Mononuclear cell (primary cell): Measurements from ENCODE around the gene SLC45A2. TPM values are rescaled to one million over a fixed set of nuclear protein-coding genes. Genes with fewer than 3 reads are reported as not detected.
"Not testable (repeated sequence)": the region's sequence is repeated elsewhere in the genome, so short reads cannot be mapped to it uniquely, and the experiment has no call there.

Experiments
- H3K27me3 ChIP-seq: 2 replicates; pipeline ENCODE4 v1.6.0; 2011; ENCODE audit warnings: low read length, control low read depth; ENCODE audit not compliant: insufficient read depth
- H3K4me1 ChIP-seq: 2 replicates; pipeline ENCODE4 v1.5.1; 2011; ENCODE audit warnings: mild to moderate bottlenecking, low read length, control low read depth; ENCODE audit not compliant: insufficient read depth
- H3K4me3 ChIP-seq: 2 replicates; pipeline ENCODE4 v1.5.1; 2011; ENCODE audit warnings: mild to moderate bottlenecking, low read length, moderate library complexity
- H3K9me3 ChIP-seq: 2 replicates; pipeline ENCODE4 v1.5.1; 2011; ENCODE audit warnings: low read depth, mild to moderate bottlenecking, control low read depth, low read length
- total RNA-seq: library from RNA; depleted of rRNA; stranded (reverse); fragments of >200 nt; gene quantifications from one replicate; pipeline ENCODE4 v1.2.3, GENCODE V29; 2012

Gene SLC45A2
- total RNA-seq, 1 donor, result under 0.01 TPM

- peaks cover 5% of the 10 kb centered on the region for H3K27me3 ChIP-seq
- H3K4me3 ChIP-seq, result no peak overlapping the region
- no peaks in the 10 kb centered on the region for H3K4me1 ChIP-seq
- no peaks in the 10 kb centered on the region for H3K9me3 ChIP-seq
Observed at GRCh38 chr5:33958176-33958575, 26.3 kb downstream of the SLC45A2 start.

- no peaks in the 10 kb centered on the region for H3K4me1 ChIP-seq
- peaks cover 5% of the 10 kb centered on the region for H3K27me3 ChIP-seq
- H3K4me3 ChIP-seq, result no peak overlapping the region
- no peaks in the 10 kb centered on the region for H3K9me3 ChIP-seq
Observed at GRCh38 chr5:33957577-33958150, 26.8 kb downstream of the SLC45A2 start.

DNA sequence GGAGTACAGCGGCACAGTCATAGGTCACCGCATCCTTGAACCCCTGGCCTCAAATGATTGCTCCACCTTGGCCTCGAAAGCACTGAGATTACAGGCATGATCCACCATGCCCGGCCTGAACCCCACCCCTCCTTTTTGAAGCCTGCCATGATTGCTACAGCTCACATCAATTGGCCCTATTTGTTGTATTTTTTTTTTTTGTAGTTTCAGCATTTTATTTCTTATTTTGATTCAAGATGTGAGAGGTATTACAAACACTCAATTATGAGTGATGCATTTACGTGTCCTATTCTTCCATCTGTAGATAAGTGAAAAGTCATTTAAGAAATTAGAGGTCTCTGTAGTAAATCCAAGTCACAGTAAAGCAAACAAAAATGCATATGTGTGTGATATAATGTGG, 32.3 kb downstream of the SLC45A2 start:
- not testable (repeated sequence) for H3K9me3 ChIP-seq, H3K4me1 ChIP-seq, H3K4me3 ChIP-seq, H3K27me3 ChIP-seq

- no peak overlapping the region for H3K4me3 ChIP-seq
Observed at GRCh38 chr5:33944543-33945132, 39.9 kb downstream of the SLC45A2 start.

DNA sequence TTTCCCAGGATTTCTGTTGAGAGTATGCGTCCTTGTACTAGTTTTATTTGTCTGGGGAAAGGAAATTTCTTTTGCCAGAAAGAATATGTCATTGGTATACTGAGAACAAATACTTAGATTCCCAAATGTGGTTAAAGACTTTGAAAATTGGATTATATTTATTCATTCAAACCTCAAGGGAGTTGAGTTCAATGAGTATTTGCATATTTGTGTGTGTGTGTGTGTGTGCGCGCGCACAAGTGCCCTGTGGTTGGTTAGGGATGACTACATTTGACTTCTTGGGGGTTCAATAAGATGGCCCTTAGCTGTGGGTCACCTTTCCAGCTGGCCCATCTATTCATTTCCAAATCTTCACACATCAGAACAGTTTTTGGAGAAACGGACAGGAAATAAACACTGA, 43.4 kb downstream of the SLC45A2 start:
- Histone ChIP-seq H3K4me1 (no peaks in the 10 kb centered on the region), H3K27me3 (peaks cover 35% of the 10 kb centered on the region), H3K9me3 (no peaks in the 10 kb centered on the region), H3K4me3 (no peak overlapping the region)

More at GRCh38 chr5:33944543-33945132, 39.9 kb downstream of the SLC45A2 start:
- H3K9me3 ChIP-seq, result no peaks in the 10 kb centered on the region
- H3K27me3 ChIP-seq, result peaks cover 6% of the 10 kb centered on the region
- H3K4me1 ChIP-seq, result no peaks in the 10 kb centered on the region

- H3K27me3 ChIP-seq, result peaks cover 47% of the 10 kb centered on the region
- no peak overlapping the region for H3K4me3 ChIP-seq
- H3K9me3 ChIP-seq, result no peaks in the 10 kb centered on the region
- no peaks in the 10 kb centered on the region for H3K4me1 ChIP-seq
Observed at GRCh38 chr5:33939556-33940262, 44.8 kb downstream of the SLC45A2 start.

DNA sequence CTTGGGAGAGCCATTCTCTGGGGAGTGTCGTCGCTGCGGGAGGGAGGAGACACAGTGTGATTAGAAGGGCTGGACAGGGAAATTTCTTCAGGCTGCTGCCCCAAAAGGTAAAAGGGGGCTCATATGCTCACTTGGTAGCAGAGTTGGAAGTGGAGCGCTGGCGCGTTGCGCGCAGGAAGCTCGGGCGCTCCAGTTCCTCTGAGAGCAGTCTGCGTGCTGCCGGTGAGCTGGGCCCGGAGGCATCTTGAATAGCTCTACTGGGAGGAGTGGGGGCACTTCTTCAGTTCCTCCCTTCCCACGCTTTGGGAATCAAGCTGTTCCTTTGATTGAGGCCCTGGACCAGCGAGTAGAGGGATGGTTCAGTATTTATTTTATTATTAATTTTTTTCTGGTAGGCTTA, 45.6 kb downstream of the SLC45A2 start:
- H3K4me3 ChIP-seq, result no peak overlapping the region
- no peaks in the 10 kb centered on the region for H3K4me1 ChIP-seq
- no peaks in the 10 kb centered on the region for H3K9me3 ChIP-seq
- H3K27me3 ChIP-seq, result peaks cover 47% of the 10 kb centered on the region

DNA sequence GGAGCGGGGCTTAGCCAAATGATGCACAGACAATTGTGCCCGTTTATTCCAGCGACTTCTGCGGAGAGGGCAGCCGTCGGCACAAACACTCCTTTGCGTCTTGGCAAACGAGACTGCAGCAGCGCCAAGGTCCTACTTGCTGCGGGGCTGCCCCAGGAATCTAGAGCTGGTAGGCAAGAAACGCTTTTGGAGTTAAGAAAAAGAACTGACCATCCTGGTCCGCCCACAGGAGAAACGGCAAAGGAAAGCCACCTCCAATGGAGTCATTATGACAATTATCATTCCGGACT, 46.0 kb downstream of the SLC45A2 start:
- Histone ChIP-seq H3K4me3 (no peak overlapping the region), H3K27me3 (peaks cover 47% of the 10 kb centered on the region)

GRCh38 chr5:33937707-33938506, 46.6 kb downstream of the SLC45A2 start:
- Histone ChIP-seq H3K9me3 (no peaks in the 10 kb centered on the region), H3K27me3 (peaks cover 47% of the 10 kb centered on the region), H3K4me3 (no peak overlapping the region), H3K4me1 (no peaks in the 10 kb centered on the region)

More for the DNA sequence above, 46.0 kb downstream of the SLC45A2 start:
- H3K4me1 ChIP-seq, result no peaks in the 10 kb centered on the region
- no peaks in the 10 kb centered on the region for H3K9me3 ChIP-seq

- no peaks in the 10 kb centered on the region for H3K4me1 ChIP-seq
- H3K27me3 ChIP-seq, result peaks cover 47% of the 10 kb centered on the region
- no peaks in the 10 kb centered on the region for H3K9me3 ChIP-seq
- H3K4me3 ChIP-seq, result no peak overlapping the region
Observed at GRCh38 chr5:33937017-33937706, 47.3 kb downstream of the SLC45A2 start.

- Histone ChIP-seq H3K27me3 (peaks cover 47% of the 10 kb centered on the region), H3K4me1 (no peaks in the 10 kb centered on the region), H3K4me3 (no peak within 1 kb of the TSS), H3K9me3 (no peaks in the 10 kb centered on the region)
Observed at GRCh38 chr5:33936381-33937016, 48.0 kb downstream of the SLC45A2 start, which contains the start of gene RXFP3. RXFP3 (plus strand) TSS chr5:33936386; CDS start chr5:33936741, 355 bp downstream.

DNA sequence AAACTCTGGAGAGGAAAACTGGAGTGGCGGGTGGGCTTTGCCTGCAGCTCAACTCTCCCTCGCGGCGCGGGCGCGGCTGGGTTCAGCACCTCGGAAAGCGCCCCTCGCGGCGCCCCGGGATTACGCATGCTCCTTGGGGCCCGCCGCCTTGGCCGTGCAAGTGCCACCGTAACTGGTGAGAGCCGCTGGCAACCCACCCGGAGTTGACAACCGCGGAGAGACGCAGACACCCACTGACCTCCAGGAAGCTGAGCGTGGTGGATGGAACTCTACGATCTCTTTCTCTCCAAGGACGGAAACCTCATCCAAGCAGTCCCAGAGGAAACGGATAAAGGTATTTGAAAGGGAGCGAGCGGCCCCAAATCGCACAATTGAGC, 48.5 kb downstream of the SLC45A2 start:
- H3K9me3 ChIP-seq, result no peaks in the 10 kb centered on the region
- H3K27me3 ChIP-seq, result peaks cover 47% of the 10 kb centered on the region
- no peaks in the 10 kb centered on the region for H3K4me1 ChIP-seq
- H3K4me3 ChIP-seq, result no peak overlapping the region

GRCh38 chr5:33934176-33934575, 50.3 kb downstream of the SLC45A2 start:
- Histone ChIP-seq H3K27me3 (peaks cover 38% of the 10 kb centered on the region), H3K4me3 (no peak overlapping the region), H3K4me1 (no peaks in the 10 kb centered on the region), H3K9me3 (no peaks in the 10 kb centered on the region)

DNA sequence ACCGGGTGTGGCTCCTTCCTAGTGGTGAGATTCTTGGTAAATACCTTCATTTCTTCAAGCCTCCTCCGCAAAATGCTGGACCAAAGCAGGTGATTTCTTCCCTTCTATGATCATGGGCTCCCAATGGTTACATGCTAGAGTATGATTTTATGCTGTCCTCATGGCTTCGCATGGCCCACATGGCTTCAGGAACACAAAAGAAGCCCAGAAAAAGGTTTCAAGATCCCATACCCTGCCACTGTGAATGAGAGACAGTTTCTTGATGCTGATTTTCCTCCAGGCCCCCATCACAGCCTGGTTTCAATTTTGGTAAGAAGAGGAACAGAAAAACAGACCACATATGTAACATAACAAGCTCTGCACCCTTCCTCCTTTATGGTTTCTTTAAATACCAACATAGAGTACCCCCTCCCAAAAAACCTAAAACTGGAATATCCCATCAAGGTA, 50.7 kb downstream of the SLC45A2 start:
- no peaks in the 10 kb centered on the region for H3K9me3 ChIP-seq
- H3K4me1 ChIP-seq, result no peaks in the 10 kb centered on the region
- no peak overlapping the region for H3K4me3 ChIP-seq
- H3K27me3 ChIP-seq, result peaks cover 35% of the 10 kb centered on the region
